Kidney (tissue), 14 donors: ENCODE measurements around the gene MPPED1. TPM values are rescaled to one million over a fixed set of nuclear protein-coding genes. Genes with fewer than 3 reads are reported as not detected.

ENCODE experiments used
- DNase-seq, 5 donors: peaks; one replicate each; pipeline ENCODE4 v3.0.0-alpha.2; 2013 to 2020
- FAIRE-seq: peaks from 2 replicates; lab custom pipeline; 2012; peaks lifted over from hg19 to GRCh38; lab: Jason Lieb, UNC
- H3K27ac ChIP-seq, 2 donors: one replicate each; pipeline ENCODE4 v1.7.0; 2013; ENCODE audit warnings: low read depth in 2 of 2, low read length in 2 of 2, inconsistent platforms in 1 of 2
- H3K27me3 ChIP-seq: one replicate; pipeline ENCODE4 v1.7.1; 2013; ENCODE audit warnings: low read length, inconsistent platforms; ENCODE audit not compliant: control insufficient read depth, insufficient read depth
- H3K36me3 ChIP-seq, 3 donors: one replicate each; pipeline versions ENCODE4 v1.7.0 to v1.7.1; 2013; ENCODE audit warnings: low read length in 3 of 3, control low read depth in 1 of 3, inconsistent platforms in 1 of 3; ENCODE audit not compliant: insufficient read depth in 3 of 3, control insufficient read depth in 2 of 3
- H3K4me1 ChIP-seq, 3 donors: one replicate each; pipeline versions ENCODE4 v1.7.0 to v1.7.1; 2013; ENCODE audit warnings: low read length in 3 of 3, inconsistent platforms in 1 of 3, low read depth in 1 of 3; ENCODE audit not compliant: control insufficient read depth in 2 of 3, insufficient read depth in 2 of 3
- H3K4me3 ChIP-seq, 3 donors: one replicate each; pipeline versions ENCODE4 v1.7.0 to v1.8.1; 2013; ENCODE audit warnings: low read length in 3 of 3, control low read depth in 1 of 3, inconsistent platforms in 1 of 3
- H3K9ac ChIP-seq, 3 donors: one replicate each; pipeline versions ENCODE4 v1.7.0 to v1.7.1; 2013; ENCODE audit warnings: low read length in 3 of 3, control low read depth in 1 of 3, inconsistent platforms in 1 of 3
- H3K9me3 ChIP-seq, 3 donors: one replicate each; pipeline versions ENCODE4 v1.7.0 to v1.7.1; 2013; ENCODE audit warnings: low read length in 3 of 3, control low read depth in 1 of 3, inconsistent platforms in 1 of 3; ENCODE audit not compliant: control insufficient read depth in 2 of 3, insufficient read depth in 1 of 3
- CTCF ChIP-seq: IDR thresholded peaks from 3 replicates; pipeline ENCODE4 v1.5.1; 2012; ENCODE audit warnings: mild to moderate bottlenecking, moderate library complexity, borderline replicate concordance; ENCODE audit not compliant: insufficient read depth; ENCODE audit errors: extremely low read depth
- intact Hi-C: fragments of 100-400 bp; cut with DNase I; formaldehyde crosslinking; loops from one replicate; pipeline ENCODE4 v1.11.1; 2022
- polyA plus RNA-seq: library from polyadenylated mRNA; stranded (reverse); fragments of 350-450 nt; fragmentation: Illumina TruSeq; extraction: RNeasy Lipid Tissue Mini Kit (QIAGEN cat#74804); gene quantifications from one replicate; pipeline ENCODE4 v1.2.3, GENCODE V29; 2014; ENCODE audit warnings: low read depth, low replicate concordance; ENCODE audit not compliant: insufficient read depth
- total RNA-seq: library from RNA; stranded (reverse); fragmentation: NEBNext Ultra II Directional; extraction: Animal tissue kit (Norgen Biotek cat#: 25700); gene quantifications from one replicate; pipeline ENCODE4 v1.2.1, GENCODE V29; 2021
- donor health status: control.
- donor health status: control.
- donor health status: control.
- donor health status: control.
- donor health status: control.
- donor health status: DM: yes; HTN: yes; CAD: no.
- donor health status: Normal renal cell carcinoma (clear cell type).

MPPED1 gene
- total and polyA plus RNA-seq, 2 donors from 2014 or later: not detected

DNA sequence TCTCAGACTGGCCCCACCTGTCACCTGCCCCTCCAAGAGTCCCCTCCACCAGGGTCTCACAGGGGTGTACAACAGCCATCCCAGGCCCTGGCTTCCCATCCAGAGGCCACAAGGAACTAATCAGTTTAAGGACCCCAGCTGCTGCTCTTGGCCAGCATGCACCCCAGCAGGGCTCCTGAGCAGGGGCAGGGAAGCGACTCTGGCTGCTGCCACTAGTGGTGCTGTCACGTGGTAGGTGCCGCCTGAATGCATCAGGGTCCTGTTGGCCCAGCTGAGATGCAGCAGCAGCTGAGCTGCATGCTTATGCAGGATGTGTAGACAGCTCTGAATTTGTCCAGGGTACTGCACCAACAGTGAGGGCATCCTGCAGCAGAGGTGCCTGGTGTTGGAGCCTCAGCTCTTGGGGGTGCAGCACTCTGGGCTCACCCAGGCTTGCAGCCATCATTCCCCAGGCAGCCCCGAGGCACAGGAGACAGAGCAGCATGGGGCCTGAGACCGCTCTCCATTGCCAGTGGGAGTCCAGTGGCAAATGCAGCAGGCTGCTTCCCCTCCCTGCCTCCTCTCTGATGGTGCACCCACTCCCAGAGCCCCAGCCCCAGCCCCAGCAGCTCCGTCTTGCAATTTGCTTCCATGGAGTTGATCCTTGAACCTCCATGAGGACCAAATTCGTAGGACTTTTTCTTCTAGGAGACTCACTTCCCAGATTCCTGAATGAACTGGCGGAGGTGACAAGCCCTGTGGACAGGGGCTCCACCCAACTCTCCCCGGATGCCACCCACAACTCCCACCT, 98.7 kb downstream of the MPPED1 start:
- no peak overlapping the region for H3K9ac ChIP-seq
- H3K9me3 ChIP-seq: no peaks in the 10 kb centered on the region
- FAIRE-seq: no peak
- intact Hi-C loops: no loop called here
- no peaks in the 10 kb centered on the region for H3K36me3 ChIP-seq
- H3K4me3 ChIP-seq: no peak overlapping the region
- H3K27me3 ChIP-seq: no peaks in the 10 kb centered on the region
- no peak overlapping the region for H3K27ac ChIP-seq
- peak in 1 of 5 donors; percentile 49 for DNase-seq
- no peaks in the 10 kb centered on the region for H3K4me1 ChIP-seq
- no peak for TF ChIP-seq CTCF

DNA sequence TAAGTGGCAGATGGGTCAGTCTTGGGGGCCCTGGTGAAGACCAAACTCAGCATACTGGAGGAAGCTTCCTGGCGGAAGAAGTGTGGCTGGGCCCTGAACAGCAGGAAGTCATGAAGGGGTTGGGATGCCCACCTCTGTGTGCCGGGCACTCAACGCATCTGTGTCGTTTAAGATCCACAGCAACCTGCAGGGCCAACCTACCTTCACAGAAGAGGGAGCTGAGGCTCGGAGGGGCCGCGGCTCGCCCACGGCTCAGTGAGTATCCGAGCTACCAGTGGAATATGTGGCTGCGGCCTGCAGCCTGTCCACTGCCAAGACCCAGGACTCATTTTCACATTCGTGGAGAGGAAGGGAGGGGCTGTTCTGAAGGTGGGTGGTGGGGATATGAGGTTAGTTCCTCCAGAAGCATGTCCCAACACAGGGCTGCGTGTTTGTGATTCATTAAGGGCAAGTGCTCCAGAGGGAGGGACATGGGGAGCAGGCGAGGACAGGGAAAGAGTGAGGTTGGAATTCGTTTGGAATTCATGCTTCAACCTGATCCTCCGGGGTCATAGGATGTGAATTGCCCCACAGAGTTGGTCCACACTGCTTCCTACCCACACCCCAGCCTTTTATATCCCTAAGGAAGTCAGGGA, 99.6 kb downstream of the MPPED1 start:
- DNase-seq: peak in 1 of 5 donors; percentile 28
- Histone ChIP-seq H3K36me3 (no peaks in the 10 kb centered on the region), H3K4me3 (no peak overlapping the region), H3K9me3 (no peaks in the 10 kb centered on the region), H3K4me1 (no peaks in the 10 kb centered on the region), H3K27me3 (no peaks in the 10 kb centered on the region), H3K9ac (no peak overlapping the region), H3K27ac (no peak overlapping the region)
- intact Hi-C loops: no loop called here
- FAIRE-seq: no peak
- TF ChIP-seq CTCF: no peak

GRCh38 chr22:43512279-43512678, 100.5 kb downstream of the MPPED1 start:
- H3K36me3 ChIP-seq: no peaks in the 10 kb centered on the region
- H3K4me3 ChIP-seq: no peak overlapping the region
- H3K4me1 ChIP-seq: no peaks in the 10 kb centered on the region
- no peak overlapping the region for H3K9ac ChIP-seq
- H3K27ac ChIP-seq: no peak overlapping the region
- DNase-seq (peak in 1 of 5 donors; percentile 35), FAIRE-seq (no peak)
- no peak for TF ChIP-seq CTCF
- intact Hi-C loops: no loop called here
- no peaks in the 10 kb centered on the region for H3K27me3 ChIP-seq
- H3K9me3 ChIP-seq: no peaks in the 10 kb centered on the region
